ENCODE data around the gene GYS1.

GYS1 gene

DNA sequence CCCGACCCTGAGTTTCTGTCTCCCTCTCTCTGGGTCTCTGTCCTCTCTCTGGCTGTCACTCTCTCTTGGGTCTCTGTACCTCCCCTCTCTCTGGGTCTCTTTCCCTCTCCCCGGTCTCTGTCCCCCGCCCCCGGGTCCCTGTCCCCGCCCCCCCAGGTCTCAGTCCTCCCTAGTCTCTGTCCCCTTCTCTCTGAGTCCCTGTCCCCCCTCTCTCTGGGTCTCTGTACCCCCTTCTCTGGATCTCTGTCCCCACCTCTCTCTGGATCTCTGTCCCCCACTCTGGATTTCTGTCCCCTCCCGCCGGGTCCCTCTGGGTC, 30.3 kb downstream of the GYS1 start:
- no peak for DNase-seq

- peak; percentile 69 for DNase-seq
Measured at GRCh38 chr19:48962029-48962848, 30.9 kb downstream of the GYS1 start.

DNA sequence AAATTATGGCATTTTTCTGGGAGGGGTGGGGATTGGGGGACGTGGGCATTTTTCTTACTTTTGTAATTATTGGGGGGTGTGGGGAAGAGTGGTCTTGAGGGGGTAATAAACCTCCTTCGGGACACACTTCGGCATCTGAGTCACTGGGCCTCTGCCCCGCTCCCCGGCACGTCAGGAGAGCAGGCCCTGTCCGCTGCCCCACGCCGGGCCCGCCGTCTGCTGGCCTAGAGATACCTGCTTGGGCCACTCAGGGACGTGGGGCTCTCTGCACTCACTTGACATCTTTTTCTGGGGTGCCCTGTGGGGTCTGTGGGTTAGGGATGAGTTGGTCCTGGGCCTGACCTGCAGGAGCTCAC, 31.5 kb downstream of the GYS1 start:
- DNase-seq = no peak

DNA sequence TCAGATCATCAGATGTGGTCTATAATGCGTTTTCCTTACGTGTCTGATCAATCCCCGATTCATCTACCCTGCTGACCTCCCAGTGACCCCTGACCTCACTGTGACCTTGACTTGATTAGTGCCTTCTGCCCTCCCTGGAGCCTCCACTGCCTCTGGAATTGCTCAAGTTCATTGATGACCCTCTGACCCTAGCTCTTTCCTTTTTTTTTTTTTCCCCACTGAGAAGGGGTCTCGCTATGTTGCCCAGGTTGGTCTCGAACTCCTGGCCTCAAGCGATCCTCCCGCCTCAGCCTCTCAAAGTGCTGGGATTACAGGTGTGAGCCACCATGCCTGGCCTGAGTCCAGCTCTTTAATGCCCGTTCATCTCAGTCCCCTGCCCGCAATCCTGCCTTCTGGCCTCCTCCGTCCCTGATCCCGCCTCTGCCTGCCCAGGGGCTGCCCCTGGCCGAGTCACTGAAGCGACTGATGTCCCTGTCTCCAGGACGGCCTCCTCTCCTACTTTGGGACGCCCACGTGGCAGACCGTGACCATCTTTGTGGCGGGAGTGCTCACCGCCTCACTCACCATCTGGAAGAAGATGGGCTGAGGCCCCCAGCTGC, 32.0 kb downstream of the GYS1 start:
- DNase-seq = no peak

DNA sequence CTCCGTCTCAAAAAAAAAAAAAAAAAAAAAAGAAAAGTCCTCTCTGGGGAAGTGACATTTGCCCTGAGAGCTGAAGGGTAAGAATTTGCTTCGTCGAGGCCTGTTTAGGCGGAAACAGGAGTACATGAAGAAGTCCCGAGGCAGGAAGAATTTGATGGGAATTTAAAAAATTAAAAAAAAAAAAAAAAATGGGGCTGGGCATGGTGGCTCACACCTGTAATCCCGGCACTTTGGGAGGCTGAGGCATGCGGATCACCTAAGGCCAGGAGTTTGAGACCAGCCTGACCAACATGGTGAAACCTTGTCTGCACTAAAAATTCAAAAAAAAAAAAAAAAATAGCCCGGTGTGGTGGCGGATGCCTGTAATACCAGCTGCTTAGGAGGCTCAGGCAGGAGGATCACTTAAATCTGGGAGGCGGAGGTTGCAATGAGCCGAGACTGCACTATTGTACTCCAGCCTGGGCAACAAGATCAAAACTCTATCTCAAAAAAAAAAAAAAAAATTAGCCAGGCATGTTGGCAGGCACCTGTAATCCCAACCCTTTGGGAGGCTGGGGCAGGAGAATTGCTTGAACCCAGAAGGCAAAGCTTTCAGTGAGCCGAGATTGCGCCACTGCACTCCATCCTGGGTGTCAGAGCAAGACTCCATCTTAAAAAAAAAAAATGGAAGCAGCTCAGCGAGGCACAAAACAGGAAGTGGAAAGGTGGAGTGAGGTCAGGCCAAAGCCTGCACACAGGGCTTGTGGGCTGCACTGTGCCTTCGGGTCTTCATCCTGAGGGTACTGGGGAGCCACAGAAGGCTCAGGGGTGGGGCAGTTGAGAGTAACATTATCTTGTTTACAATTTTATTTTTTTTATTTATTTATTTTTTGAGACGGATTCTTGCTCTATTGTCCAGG, 33.5 kb downstream of the GYS1 start:
- DNase-seq = no peak

GRCh38 chr19:48958006-48958405, 35.1 kb downstream of the GYS1 start:
- no peak for DNase-seq

- no peak for DNase-seq
Measured at GRCh38 chr19:48955308-48955958, 37.7 kb downstream of the GYS1 start.

- peak; percentile 98 for DNase-seq
Measured at GRCh38 chr19:48954595-48955307, 38.4 kb downstream of the GYS1 start, which contains the start of gene BAX. TSS of gene BAX (plus strand) at chr19:48954875. CDS start at chr19:48954929, 54 bp downstream.

DNA sequence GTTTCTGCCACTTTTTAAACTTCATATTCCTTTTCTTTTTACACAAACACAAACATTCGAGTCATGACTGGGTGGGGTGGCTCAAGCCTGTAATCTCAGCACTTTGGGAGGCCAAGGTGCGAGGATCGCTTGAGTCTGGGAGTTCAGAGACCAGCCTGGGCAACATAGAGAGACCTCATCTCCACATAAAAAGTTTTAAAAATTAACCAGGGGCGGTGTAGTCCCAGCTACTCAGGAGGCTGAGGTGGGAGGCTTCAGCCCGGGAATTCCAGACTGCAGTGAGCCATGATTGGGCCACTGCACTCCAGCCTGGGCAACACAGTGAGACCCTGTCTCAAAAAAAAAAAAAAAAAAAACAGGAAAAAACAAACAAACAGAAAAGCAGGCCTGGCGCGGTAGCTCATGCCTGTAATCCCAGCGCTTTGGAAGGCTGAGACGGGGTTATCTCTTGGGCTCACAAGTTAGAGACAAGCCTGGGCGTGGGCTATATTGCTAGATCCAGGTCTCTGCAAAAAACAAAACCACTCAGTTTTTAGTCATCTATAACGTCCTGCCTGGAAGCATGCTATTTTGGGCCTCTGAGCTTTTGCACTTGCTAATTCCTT, 39.0 kb downstream of the GYS1 start:
- DNase-seq = no peak

- DNase-seq = no peak
Measured at GRCh38 chr19:48953141-48953540, 40.0 kb downstream of the GYS1 start.

GRCh38 chr19:48950830-48951519, 42.1 kb downstream of the GYS1 start:
- no peak for DNase-seq

- DNase-seq = no peak
Measured at GRCh38 chr19:48950159-48950558, 43.0 kb downstream of the GYS1 start.

GRCh38 chr19:48947258-48947542, 45.9 kb downstream of the GYS1 start:
- DNase-seq = no peak

GRCh38 chr19:48946463-48947257, 46.4 kb downstream of the GYS1 start:
- no peak for DNase-seq

DNA sequence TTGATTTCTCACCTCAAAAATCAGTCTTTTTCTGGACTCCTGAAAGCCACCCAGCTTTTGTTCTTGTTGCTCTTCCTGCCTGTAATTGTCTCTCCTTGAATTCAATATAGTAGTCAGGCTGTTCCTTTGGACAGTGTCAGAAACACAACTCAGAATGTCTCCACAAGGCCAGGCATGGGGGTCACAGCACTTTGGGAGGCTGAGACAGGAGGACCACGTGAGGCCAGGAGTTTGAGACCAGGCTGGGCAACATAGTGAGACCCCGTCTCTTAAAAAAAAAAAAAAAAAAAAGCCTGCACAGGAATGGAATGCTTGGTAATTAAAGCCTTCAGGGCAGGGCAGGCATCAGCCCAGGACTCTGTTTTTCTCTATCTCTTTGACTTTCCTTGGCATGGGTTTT, 47.3 kb downstream of the GYS1 start:
- no peak for DNase-seq

- DNase-seq = no peak
Measured at GRCh38 chr19:48945415-48945814, 47.7 kb downstream of the GYS1 start.

DNA sequence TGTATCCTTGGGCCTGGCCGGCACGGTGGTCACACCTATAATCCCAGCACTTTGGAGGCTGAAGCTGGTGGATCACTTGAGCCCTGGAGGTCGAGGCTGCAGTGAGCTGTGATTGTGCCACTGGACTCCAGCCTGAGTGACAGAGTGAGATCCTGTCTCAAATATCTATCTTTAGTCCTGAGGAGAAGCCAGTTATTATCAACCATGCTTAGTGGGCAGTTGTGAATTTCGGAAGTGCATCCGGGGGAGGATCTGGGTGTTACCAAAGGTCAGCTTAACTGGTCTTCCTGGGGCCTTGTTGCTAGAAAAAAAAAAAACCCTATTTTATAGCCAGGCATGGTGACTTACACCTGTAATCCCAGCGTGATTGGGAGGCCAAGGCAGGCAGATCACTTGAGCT, 50.0 kb downstream of the GYS1 start:
- DNase-seq = no peak

- no peak for DNase-seq
Measured at GRCh38 chr19:48940902-48941301, 52.2 kb downstream of the GYS1 start.

- no peak for DNase-seq
Measured at GRCh38 chr19:48938256-48938655, 54.9 kb downstream of the GYS1 start.

GRCh38 chr19:48935864-48936263, 57.2 kb downstream of the GYS1 start:
- no peak for DNase-seq

- DNase-seq = no peak
Measured at GRCh38 chr19:48934837-48935236, 58.3 kb downstream of the GYS1 start.
